H54 (cell line): Measurements from ENCODE around the gene NUDCD3.
"Not testable (repeated sequence)": the region's sequence is repeated elsewhere in the genome, so short reads cannot be mapped to it uniquely, and the experiment has no call there.

Source experiments
- DNase-seq: peaks from one replicate; pipeline ENCODE4 v3.0.0; 2011; ENCODE audit warnings: low spot score, mixed read lengths; ENCODE audit not compliant: insufficient read length
- FAIRE-seq: peaks from 3 replicates; lab custom pipeline; 2011; peaks lifted over from hg19 to GRCh38; lab: Jason Lieb, UNC
- POLR2A ChIP-seq: IDR thresholded peaks from 2 replicates; pipeline ENCODE4 v1.6.1; 2011; ENCODE audit warnings: low read depth, mild to moderate bottlenecking, low read length

Gene NUDCD3

GRCh38 chr7:44433255-44434022 lies 57.0 kb downstream of the NUDCD3 start:
- no peak for TF ChIP-seq POLR2A
- DNase-seq (no peak), FAIRE-seq (no peak)

GRCh38 chr7:44432381-44432977 lies 58.0 kb downstream of the NUDCD3 start:
- no peak for DNase-seq
- TF ChIP-seq POLR2A, result no peak
- FAIRE-seq, result no peak

- FAIRE-seq (no peak), DNase-seq (no peak)
- no peak for TF ChIP-seq POLR2A
Observed at GRCh38 chr7:44431091-44431608, 59.3 kb downstream of the NUDCD3 start.

GRCh38 chr7:44430054-44430453 lies 60.4 kb downstream of the NUDCD3 start:
- DNase-seq, result no peak
- no peak for TF ChIP-seq POLR2A
- no peak for FAIRE-seq

- DNase-seq, FAIRE-seq: not testable (repeated sequence)
Observed at GRCh38 chr7:44424762-44425161, 65.7 kb downstream of the NUDCD3 start.

GRCh38 chr7:44416941-44417340 lies 73.5 kb downstream of the NUDCD3 start:
- TF ChIP-seq POLR2A, result no peak
- FAIRE-seq, result no peak
- DNase-seq, result no peak

GRCh38 chr7:44415510-44415909 lies 74.9 kb downstream of the NUDCD3 start:
- no peak for FAIRE-seq
- TF ChIP-seq POLR2A, result no peak
- peak; percentile 37 for DNase-seq

- DNase-seq (peak; percentile 50), FAIRE-seq (no peak)
- no peak for TF ChIP-seq POLR2A
Observed at GRCh38 chr7:44415047-44415446, 75.4 kb downstream of the NUDCD3 start.

- no peak for DNase-seq
- no peak for TF ChIP-seq POLR2A
- FAIRE-seq, result no peak
Observed at GRCh38 chr7:44411306-44411705, 79.2 kb downstream of the NUDCD3 start.

GRCh38 chr7:44408596-44408995 lies 81.9 kb downstream of the NUDCD3 start:
- FAIRE-seq, result no peak
- no peak for DNase-seq
- TF ChIP-seq POLR2A, result no peak

GRCh38 chr7:44403775-44404174 lies 86.7 kb downstream of the NUDCD3 start:
- FAIRE-seq, result no peak
- TF ChIP-seq POLR2A, result no peak

GRCh38 chr7:44403176-44403759 lies 87.2 kb downstream of the NUDCD3 start:
- FAIRE-seq, result no peak
- DNase-seq, result no peak
- TF ChIP-seq POLR2A, result no peak

More at GRCh38 chr7:44403775-44404174, 86.7 kb downstream of the NUDCD3 start:
- DNase-seq, result no peak

GRCh38 chr7:44402401-44403060 lies 87.9 kb downstream of the NUDCD3 start:
- DNase-seq (no peak), FAIRE-seq (no peak)
- no peak for TF ChIP-seq POLR2A

- DNase-seq (no peak), FAIRE-seq (no peak)
- no peak for TF ChIP-seq POLR2A
Observed at GRCh38 chr7:44401692-44402091, 88.8 kb downstream of the NUDCD3 start.
